Keratinocyte (primary cell): ENCODE data around the gene TNRC6A. TPM values are rescaled to one million over a fixed set of nuclear protein-coding genes. Genes with fewer than 3 reads are reported as not detected.

ENCODE experiments used
- DNase-seq: peaks from one replicate; pipeline ENCODE4 v3.0.0-alpha.2; 2011; ENCODE audit warnings: low read depth, missing footprints, low spot score
- FAIRE-seq: peaks from 2 replicates; lab custom pipeline; 2011; peaks lifted over from hg19 to GRCh38; lab: Jason Lieb, UNC
- H2AFZ ChIP-seq: 2 replicates; pipeline ENCODE4 v1.6.0; 2012; ENCODE audit warnings: low read length, control low read depth, inconsistent platforms; ENCODE audit not compliant: control insufficient read depth
- H3K27ac ChIP-seq: 2 replicates; pipeline ENCODE4 v1.5.1; 2011; ENCODE audit warnings: low read length; ENCODE audit not compliant: control insufficient read depth, insufficient read depth
- H3K27me3 ChIP-seq: 3 replicates; pipeline ENCODE4 v1.6.0; 2011; ENCODE audit warnings: low read length; ENCODE audit not compliant: control insufficient read depth, insufficient read depth; ENCODE audit errors: extremely low read depth
- H3K36me3 ChIP-seq, 2 experiments: 2 replicates in 1 of 2; 3 replicates in 1 of 2; pipeline ENCODE4 v1.5.1; 2011; ENCODE audit warnings: low read length in 2 of 2, mild to moderate bottlenecking in 1 of 2; ENCODE audit not compliant: control insufficient read depth in 2 of 2, insufficient read depth in 2 of 2; ENCODE audit errors: extremely low read depth in 1 of 2
- H3K4me1 ChIP-seq: 3 replicates; pipeline ENCODE4 v1.5.1; 2011; ENCODE audit warnings: low read length; ENCODE audit not compliant: control insufficient read depth, insufficient read depth; ENCODE audit errors: extremely low read depth
- H3K4me2 ChIP-seq: 3 replicates; pipeline ENCODE4 v1.6.0; 2011; ENCODE audit warnings: low read depth, low read length; ENCODE audit not compliant: control insufficient read depth, insufficient read depth; ENCODE audit errors: extremely low read depth
- H3K4me3 ChIP-seq, 3 experiments: fragments of 200-600 bp in 1 of 3; sonication (generic) in 1 of 3; 2 replicates in 2 of 3; 3 replicates in 1 of 3; pipeline ENCODE4 v1.5.1; 2011 to 2016; ENCODE audit warnings: low read length in 3 of 3, mild to moderate bottlenecking in 3 of 3, control low read depth in 2 of 3, inconsistent platforms in 1 of 3, low read depth in 1 of 3, mixed read lengths in 1 of 3, mixed run types in 1 of 3, moderate library complexity in 1 of 3; ENCODE audit not compliant: control insufficient read depth in 2 of 3, insufficient read depth in 2 of 3; ENCODE audit errors: extremely low read depth in 1 of 3
- H3K79me2 ChIP-seq: 2 replicates; pipeline ENCODE4 v1.6.0; 2012; ENCODE audit warnings: low read length; ENCODE audit not compliant: control insufficient read depth, insufficient read depth
- H3K9ac ChIP-seq: 3 replicates; pipeline ENCODE4 v1.6.0; 2011; ENCODE audit warnings: low read length; ENCODE audit not compliant: control insufficient read depth, insufficient read depth; ENCODE audit errors: extremely low read depth
- H3K9me1 ChIP-seq: 3 replicates; pipeline ENCODE4 v1.6.0; 2011; ENCODE audit warnings: low read length; ENCODE audit not compliant: control insufficient read depth, insufficient read depth; ENCODE audit errors: extremely low read depth
- H3K9me3 ChIP-seq: 2 replicates; pipeline ENCODE4 v1.5.1; 2012; ENCODE audit warnings: low read depth, low read length; ENCODE audit not compliant: control insufficient read depth
- H4K20me1 ChIP-seq: 3 replicates; pipeline ENCODE4 v1.6.0; 2011; ENCODE audit warnings: low read length; ENCODE audit not compliant: control insufficient read depth, insufficient read depth; ENCODE audit errors: extremely low read depth
- dilution Hi-C: fragments of 300-500 bp; cut with MboI; formaldehyde crosslinking; loops from one replicate; pipeline ENCODE4 v1.7.0; 2020; ENCODE audit warnings: low sequenced_read_pairs; ENCODE audit not compliant: extremely low pct_ligation_motif_present
- polyA plus RNA-seq, 5 experiments: library from polyadenylated mRNA; depleted of rRNA in 3 of 5; stranded (reverse) in 3 of 5; stranded (forward) in 1 of 5; unstranded in 1 of 5; fragments of >200 nt; gene quantifications; 1 replicate in 1 of 5; 2 replicates in 3 of 5; 3 replicates in 1 of 5; pipeline versions ENCODE4 v1.2.1 to v1.2.3, GENCODE V29; 2011 to 2012; ENCODE audit warnings: missing spikeins in 2 of 5, low read depth in 1 of 5, low replicate concordance in 1 of 5
- TF ChIP-seq, protein P1 (sequence below), 3 experiments: IDR thresholded peaks in 1 of 3; conservative IDR thresholded peaks in 1 of 3; optimal IDR thresholded peaks in 1 of 3; 2 replicates in 2 of 3; 3 replicates in 1 of 3; pipeline versions ENCODE3 to v1.5.1; 2011; ENCODE audit warnings: low read length in 3 of 3, mild to moderate bottlenecking in 3 of 3, moderate library complexity in 2 of 3, control low read depth in 1 of 3, inconsistent platforms in 1 of 3; ENCODE audit not compliant: insufficient read depth in 2 of 3; ENCODE audit errors: extremely low read depth in 1 of 3

The TNRC6A gene
- polyA plus RNA-seq, 1 donor (not counting 4 experiments of a cell fraction or from before 2014, with no cell fraction given) = 23.3 TPM

DNA sequence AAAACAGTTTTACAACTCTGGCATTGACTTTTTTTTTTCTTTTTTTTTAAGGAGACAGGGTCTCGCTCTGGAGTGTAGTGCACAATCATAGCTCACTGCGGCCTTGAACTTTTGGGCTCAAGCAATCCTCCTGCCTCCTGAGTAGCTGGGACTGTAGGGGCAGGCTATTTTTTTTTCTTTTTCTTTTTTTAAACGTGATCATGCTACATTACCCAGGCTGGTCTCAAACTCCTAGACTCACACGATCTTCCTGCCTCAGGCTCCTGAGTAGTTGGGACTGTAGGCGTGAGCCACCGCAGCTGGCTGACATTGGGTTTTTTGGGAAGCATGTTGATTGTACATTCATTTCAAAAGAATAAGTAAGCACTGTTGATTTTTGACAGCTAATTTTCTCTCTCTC, 32.1 kb downstream of the TNRC6A start:
- H2AFZ ChIP-seq = no peak overlapping the region
- dilution Hi-C loops = no loop called here
- H3K36me3 ChIP-seq = peaks cover 2 to 6% of the 10 kb centered on the region in 2 experiments
- no peak overlapping the region for H3K4me2 ChIP-seq
- no peak overlapping the region for H3K27ac ChIP-seq
- no peaks in the 10 kb centered on the region for H3K27me3 ChIP-seq
- no peak for FAIRE-seq
- H4K20me1 ChIP-seq = no peaks in the 10 kb centered on the region
- H3K9me1 ChIP-seq = no peaks in the 10 kb centered on the region
- H3K9ac ChIP-seq = no peak overlapping the region
- TF ChIP-seq, protein P1, sequence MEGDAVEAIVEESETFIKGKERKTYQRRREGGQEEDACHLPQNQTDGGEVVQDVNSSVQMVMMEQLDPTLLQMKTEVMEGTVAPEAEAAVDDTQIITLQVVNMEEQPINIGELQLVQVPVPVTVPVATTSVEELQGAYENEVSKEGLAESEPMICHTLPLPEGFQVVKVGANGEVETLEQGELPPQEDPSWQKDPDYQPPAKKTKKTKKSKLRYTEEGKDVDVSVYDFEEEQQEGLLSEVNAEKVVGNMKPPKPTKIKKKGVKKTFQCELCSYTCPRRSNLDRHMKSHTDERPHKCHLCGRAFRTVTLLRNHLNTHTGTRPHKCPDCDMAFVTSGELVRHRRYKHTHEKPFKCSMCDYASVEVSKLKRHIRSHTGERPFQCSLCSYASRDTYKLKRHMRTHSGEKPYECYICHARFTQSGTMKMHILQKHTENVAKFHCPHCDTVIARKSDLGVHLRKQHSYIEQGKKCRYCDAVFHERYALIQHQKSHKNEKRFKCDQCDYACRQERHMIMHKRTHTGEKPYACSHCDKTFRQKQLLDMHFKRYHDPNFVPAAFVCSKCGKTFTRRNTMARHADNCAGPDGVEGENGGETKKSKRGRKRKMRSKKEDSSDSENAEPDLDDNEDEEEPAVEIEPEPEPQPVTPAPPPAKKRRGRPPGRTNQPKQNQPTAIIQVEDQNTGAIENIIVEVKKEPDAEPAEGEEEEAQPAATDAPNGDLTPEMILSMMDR (optimal IDR thresholded peaks at IDR 0.05 in 1 of 3, IDR thresholded peaks at IDR 0.05 in 1 of 3, conservative IDR thresholded peaks at IDR 0.05 in 1 of 3; ENCODE audit: extremely low read depth in 1 of 3, insufficient read depth in 2 of 3, low read length in 3 of 3) = no peak
- no peak overlapping the region for H3K4me3 ChIP-seq
- H3K9me3 ChIP-seq = no peaks in the 10 kb centered on the region
- DNase-seq = no peak
- H3K79me2 ChIP-seq = peaks cover 31% of the 10 kb centered on the region
- peaks cover 21% of the 10 kb centered on the region for H3K4me1 ChIP-seq

DNA sequence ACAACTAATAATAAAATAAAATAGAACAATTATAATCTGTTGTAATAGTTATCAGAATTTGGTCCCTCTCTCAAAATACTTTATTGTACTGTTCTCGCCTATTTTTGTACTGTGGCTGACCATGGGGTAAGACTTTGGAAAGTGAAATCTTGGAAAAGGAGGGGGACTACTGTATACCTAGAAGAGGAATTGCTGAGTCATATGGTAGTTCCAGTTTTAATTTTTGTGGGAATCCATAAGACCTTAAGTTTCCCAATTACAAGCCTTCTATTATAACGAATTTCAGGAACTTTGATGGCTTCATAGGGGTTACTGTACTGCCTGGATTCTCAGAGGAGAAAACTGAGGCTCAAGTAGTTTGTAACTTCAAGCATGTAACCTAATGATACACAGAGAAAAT, 35.5 kb downstream of the TNRC6A start:
- Histone ChIP-seq H3K36me3 (peaks cover 2 to 6% of the 10 kb centered on the region in 2 experiments), H3K4me1 (no peaks in the 10 kb centered on the region), H3K9me1 (no peaks in the 10 kb centered on the region), H3K9ac (no peak overlapping the region), H3K9me3 (no peaks in the 10 kb centered on the region), H3K79me2 (peaks cover 15% of the 10 kb centered on the region), H4K20me1 (no peaks in the 10 kb centered on the region), H3K4me2 (no peak overlapping the region), H3K27ac (no peak overlapping the region), H3K27me3 (no peaks in the 10 kb centered on the region), H3K4me3 (no peak overlapping the region), H2AFZ (no peak overlapping the region)
- TF ChIP-seq, protein P1 (optimal IDR thresholded peaks at IDR 0.05 in 1 of 3, IDR thresholded peaks at IDR 0.05 in 1 of 3, conservative IDR thresholded peaks at IDR 0.05 in 1 of 3; ENCODE audit: extremely low read depth in 1 of 3, insufficient read depth in 2 of 3, low read length in 3 of 3) = no peak
- dilution Hi-C loops = no loop called here
- no peak for FAIRE-seq
- DNase-seq = no peak
